NCI-H2227 (cell line): ENCODE data around the gene SDHD.
A peak's percentile ranks its signal among the peaks of the same experiment; 100 is the strongest.

Experiments used
- DNase-seq: peaks from one replicate; lab custom pipeline; 2025; ENCODE audit not compliant: unreplicated experiment; lab: John Stamatoyannopoulos, UW

SDHD gene

GRCh38 chr11:112100462-112100861 lies 13.8 kb downstream of the SDHD start:
- DNase-seq = no peak

- DNase-seq = no peak
Observed at GRCh38 chr11:112103446-112103845, 16.8 kb downstream of the SDHD start.

GRCh38 chr11:112106070-112106469 lies 19.4 kb downstream of the SDHD start:
- DNase-seq = peak; percentile 6

GRCh38 chr11:112113539-112114457 lies 27.1 kb downstream of the SDHD start:
- peak; percentile 47 for DNase-seq

DNA sequence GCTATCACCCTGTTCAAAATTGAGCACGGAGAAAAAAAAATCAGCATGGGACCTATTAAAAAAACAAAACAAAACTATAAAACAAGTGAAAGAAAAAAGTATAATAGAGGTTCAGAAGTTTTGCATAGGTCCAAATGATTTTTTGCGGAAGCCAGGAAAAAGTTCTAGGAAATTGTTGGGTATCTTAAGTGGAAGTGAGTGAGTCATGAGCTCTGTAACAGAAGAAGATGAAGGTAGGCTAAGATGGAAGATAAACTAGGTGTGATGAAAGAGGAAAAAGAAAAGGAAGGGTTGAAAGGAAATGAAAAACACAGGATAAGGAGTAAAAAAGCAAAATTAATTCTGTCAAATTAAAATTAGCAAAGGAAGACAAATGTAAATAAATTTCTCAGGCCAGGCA lies 27.8 kb downstream of the SDHD start:
- no peak for DNase-seq

DNA sequence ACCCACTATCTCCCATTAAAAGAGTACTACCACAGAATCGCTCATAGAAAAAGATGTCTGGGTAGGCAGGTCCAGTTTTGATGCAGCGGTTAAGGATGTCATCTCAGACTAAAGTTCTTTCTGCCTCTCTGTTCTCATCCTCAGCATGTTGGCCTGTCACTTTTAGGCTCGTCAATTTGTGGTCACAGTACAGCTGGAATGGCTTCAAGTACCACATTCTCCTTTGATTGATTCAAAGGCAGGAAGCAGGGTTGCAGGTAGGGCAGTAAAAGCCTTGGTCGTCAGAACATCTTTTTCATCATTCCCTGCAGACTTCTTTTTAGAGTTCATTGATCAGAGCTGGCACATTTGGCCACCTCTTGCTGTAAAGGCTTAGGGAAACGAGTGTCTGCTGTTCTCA lies 28.7 kb downstream of the SDHD start:
- no peak for DNase-seq

- DNase-seq = no peak
Observed at GRCh38 chr11:112118176-112118575, 31.5 kb downstream of the SDHD start.

GRCh38 chr11:112121981-112122615 lies 35.4 kb downstream of the SDHD start:
- DNase-seq = no peak

DNA sequence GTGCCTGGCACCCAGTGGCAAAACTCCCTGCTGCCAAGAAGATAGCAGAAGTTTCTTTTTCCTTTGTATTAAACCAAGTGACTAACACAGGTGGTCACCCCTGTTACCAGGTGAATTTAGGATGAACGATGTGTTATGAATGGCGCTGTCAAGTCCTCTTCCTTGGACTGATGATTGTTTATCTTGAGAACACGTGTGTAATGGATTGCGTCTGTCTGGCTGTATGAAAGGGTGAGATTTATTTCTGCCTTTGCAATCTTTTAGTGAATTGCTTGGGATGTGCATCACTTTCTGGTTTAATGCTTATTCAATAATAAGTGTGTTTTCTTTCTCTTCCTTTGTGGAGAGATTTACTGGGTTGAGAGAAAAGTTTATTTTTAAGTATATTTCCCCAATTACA lies 36.5 kb downstream of the SDHD start:
- no peak for DNase-seq

DNA sequence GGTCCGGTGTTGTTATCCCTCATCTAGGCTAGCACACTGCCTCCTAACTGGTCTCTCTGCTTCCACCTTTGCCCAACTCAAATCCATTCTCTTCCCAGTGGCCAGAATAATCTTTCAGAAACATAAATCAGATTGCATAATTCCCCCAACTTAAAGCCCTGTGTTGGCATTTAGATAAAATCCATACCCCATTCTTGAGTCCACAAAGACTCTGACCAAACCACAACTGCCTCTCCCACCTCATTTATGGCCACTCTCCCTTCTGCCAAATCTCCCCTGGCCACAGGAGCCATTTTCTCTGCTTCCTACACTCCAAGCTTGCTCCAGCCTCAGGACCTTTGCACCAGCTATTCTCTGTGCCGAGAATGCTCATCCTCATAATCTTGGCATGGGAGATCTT lies 40.4 kb downstream of the SDHD start:
- DNase-seq = no peak

DNA sequence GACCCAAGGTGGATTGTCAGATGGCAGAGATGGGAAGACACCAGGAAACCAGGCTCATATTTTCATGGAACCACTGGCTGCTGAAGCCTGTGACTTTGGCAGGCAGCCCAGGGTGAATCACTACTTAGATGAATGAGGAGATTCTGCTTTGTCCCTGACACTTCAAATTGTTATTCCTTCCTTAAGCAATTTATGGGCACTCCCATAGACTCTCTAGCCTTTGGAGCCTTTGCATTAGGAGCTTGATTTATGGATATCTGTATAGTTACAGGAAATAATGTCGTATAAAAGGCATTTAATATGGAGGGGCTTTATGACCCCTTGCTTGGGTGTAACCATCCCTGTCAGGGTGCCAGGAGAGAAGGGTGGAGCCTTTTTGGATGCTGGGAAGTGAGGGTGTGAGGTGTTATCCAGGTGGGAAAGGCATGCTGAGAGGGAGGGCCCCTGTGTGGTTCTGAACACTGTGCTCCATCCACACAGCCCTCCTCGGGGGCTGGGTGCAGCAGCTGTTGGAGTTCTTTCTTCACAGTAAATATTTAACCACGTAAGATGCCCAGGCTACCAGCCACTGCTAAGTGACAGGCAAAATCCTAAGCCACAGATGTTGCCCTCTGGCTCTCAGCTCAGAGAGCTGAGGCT lies 41.9 kb downstream of the SDHD start:
- peak; percentile 72 for DNase-seq

DNA sequence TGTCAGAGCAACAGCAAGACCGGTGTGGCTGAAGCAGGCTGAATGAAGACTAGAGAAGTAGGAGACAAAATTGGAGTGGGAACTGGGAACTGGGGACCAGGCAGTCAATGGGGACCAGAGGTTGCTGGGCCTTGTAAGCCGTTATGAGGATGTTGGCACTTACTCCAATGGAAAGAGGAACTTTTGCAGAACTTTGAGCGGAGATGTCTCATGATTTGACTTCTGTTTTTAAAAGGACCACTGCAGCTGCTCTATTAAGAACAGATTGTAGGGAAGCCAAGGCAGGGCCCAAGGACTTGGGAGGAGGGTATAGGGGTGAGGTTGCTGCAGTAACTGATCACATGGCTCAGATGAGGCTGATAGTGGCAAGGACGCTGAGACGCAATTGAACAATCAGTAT lies 43.0 kb downstream of the SDHD start:
- no peak for DNase-seq

DNA sequence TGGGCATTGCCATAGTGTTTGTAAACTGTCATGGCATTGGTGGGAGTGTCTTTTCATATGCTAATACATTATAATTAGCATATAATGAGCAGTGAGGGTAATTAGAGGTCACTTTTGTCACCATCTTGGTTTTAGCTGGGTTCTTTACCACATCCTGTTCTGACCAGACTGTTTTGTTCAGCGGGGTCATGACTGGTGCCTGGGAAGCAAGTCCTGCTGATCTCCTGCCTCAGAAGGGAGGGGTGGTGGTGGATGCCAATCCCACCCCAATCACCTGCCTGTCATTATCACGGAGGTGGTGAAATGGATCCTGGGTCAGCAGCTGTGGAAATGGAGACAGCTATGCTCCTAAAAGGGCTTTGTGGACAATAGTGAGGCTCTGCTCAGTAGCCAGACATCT lies 46.1 kb downstream of the SDHD start:
- DNase-seq = no peak

- no peak for DNase-seq
Observed at GRCh38 chr11:112134473-112134872, 47.8 kb downstream of the SDHD start.

- no peak for DNase-seq
Observed at GRCh38 chr11:112143597-112143996, 56.9 kb downstream of the SDHD start.
